GM19438 (cell line): ENCODE measurements around the gene B3GNT3.
"Not testable (repeated sequence)": the region's sequence is repeated elsewhere in the genome, so short reads cannot be mapped to it uniquely, and the experiment has no call there.

Experiments
- ATAC-seq: cut with Tn5 transposase; IDR thresholded peaks from one replicate; pipeline ENCODE4 v1.9.1; 2021; ENCODE audit warnings: low read depth; ENCODE audit not compliant: unreplicated experiment

Gene B3GNT3

GRCh38 chr19:17765069-17765618 lies 29.8 kb upstream of the B3GNT3 start:
- ATAC-seq, result no peak

DNA sequence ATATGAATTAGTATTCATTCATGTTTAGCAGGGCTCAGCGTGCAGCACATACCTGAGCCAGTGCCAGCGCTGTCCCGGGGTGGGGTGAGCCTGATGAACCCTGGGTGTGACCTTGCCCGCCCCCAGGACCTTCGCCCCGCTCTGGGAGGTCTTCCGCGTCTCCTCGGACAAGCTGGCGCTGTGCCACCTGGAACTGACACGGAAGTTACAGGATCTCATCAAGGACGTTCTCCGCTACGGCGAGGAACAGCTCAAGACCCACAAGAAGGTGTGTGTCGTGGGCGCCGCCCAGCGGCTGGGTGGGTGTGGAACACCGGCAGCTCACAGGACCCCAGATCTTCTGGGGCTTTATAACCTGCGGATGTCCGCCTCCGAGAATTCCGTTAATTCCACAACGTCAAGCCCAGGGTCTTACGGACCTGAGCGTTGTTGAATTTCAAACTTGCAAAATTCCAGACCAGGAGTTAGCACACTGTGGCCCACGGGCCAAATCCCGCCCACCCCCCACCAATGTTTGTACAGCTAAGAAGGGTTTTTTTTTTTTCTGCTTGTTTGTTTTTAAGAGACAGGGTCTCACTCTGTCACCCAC lies 28.3 kb upstream of the B3GNT3 start:
- ATAC-seq, result no peak

- no peak for ATAC-seq
These were observed 27.4 kb upstream of the B3GNT3 start for GRCh38 chr19:17767559-17767958.

GRCh38 chr19:17770613-17771012 lies 24.3 kb upstream of the B3GNT3 start:
- ATAC-seq, result no peak

DNA sequence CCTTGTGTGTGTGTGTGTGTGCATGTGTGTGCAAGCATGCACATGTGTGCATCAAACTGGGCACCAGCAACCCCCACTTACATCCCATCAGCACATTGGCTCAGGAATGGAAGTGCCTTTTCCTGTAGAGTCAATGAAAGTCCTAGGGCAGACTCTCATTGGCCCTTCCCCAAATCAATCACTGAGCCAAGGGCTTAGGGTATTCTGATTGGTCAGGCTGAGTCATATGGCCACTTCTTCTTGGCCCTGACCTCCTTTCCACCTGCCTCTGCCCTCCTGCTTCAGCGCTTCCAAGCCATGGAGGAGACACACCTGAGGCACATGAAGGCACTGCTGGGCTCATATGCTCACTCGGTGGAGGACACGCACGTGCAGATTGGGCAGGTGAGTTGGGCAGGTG lies 22.8 kb upstream of the B3GNT3 start:
- no peak for ATAC-seq

GRCh38 chr19:17775245-17775927 lies 19.6 kb upstream of the B3GNT3 start:
- ATAC-seq, result no peak

GRCh38 chr19:17775991-17776803 lies 18.7 kb upstream of the B3GNT3 start:
- no peak for ATAC-seq

- ATAC-seq, result not testable (repeated sequence)
These were observed 17.1 kb upstream of the B3GNT3 start for GRCh38 chr19:17777840-17778239.

- ATAC-seq, result no peak
These were observed 16.5 kb upstream of the B3GNT3 start for GRCh38 chr19:17778251-17778967.

DNA sequence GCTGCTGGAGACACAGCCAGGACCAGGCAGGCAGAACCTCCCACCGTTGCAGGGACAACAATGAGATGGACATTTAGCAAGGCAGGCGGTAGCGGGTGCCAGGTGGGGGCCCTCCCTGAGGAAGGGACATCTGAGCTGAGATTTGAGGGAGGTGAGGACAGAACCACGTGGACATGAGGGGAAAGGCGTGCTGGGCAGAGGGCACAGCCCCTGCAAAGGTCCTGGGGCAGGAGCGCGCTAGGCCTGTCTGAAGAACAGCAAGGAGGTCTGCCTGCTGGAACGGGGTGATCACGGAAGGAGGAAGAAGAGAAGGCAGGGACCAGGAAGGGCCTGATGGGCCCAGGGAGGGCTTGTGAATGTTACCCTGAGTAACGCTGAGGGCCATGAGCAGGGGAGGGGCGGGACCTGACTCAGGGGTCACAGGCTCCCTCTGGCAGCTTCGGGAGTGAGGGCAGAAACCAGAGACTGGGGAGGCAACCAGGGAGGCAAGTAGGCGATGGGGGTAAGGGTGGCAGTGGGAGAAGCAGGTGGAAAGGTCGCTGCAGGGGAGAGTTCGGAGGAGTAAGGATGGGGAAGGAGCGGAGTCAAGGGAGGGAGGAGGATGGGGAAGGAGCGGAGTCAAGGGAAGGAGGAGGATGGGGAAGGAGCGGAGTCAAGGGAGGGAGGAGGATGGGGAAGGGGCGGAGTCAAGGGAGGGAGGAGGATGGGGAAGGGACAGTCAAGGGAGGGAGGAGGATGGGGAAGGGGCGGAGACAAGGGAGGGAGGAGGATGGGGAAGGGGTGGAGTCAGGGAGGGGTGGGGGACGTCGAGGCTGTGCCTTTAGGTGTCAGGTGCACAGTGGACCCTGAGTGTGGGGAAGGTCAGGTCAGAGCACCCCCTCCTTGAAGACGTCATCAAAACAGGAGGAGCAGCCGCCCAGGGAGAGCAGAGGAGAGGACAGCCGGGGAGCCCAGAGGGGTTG lies 15.7 kb upstream of the B3GNT3 start:
- ATAC-seq, result no peak

DNA sequence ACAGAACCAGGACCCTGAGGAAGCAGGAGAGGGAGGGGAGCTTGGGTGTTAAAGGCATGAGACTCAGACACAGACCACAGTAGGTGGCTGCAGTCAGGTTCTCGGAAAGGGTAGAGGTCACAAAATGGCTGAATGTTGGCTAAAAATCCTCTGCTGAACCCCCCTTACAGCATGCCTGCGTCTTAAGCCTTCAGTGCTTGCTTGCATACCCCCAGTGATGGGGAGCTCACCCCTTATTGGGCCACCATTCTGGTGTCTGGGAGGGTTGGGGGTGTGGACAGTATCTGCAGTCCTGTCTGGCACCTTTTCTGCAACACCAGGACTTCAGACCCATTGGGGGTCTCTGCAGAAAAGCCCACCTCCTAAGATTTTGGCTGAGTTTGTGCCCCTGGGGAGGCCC lies 14.2 kb upstream of the B3GNT3 start:
- ATAC-seq, result no peak

DNA sequence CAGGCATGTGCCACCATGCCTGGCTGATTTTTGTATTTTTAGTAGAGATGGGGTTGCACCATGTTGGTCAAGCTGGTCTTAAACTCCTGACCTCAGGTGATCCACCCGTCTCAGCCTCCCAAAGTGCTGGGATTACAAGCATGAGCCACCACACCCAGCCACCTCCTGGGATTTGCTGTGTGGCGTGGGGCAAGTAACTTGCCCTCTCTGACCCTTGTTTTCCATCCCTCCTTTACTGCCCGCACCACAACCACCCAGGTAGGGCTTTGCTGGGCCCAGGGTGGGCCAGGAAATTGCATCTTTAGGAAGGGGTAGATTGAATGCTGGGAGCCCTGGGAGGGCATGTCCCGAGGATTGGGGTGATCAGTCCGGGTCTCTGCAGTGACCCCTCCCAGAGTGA lies 11.2 kb upstream of the B3GNT3 start:
- ATAC-seq, result not testable (repeated sequence)

DNA sequence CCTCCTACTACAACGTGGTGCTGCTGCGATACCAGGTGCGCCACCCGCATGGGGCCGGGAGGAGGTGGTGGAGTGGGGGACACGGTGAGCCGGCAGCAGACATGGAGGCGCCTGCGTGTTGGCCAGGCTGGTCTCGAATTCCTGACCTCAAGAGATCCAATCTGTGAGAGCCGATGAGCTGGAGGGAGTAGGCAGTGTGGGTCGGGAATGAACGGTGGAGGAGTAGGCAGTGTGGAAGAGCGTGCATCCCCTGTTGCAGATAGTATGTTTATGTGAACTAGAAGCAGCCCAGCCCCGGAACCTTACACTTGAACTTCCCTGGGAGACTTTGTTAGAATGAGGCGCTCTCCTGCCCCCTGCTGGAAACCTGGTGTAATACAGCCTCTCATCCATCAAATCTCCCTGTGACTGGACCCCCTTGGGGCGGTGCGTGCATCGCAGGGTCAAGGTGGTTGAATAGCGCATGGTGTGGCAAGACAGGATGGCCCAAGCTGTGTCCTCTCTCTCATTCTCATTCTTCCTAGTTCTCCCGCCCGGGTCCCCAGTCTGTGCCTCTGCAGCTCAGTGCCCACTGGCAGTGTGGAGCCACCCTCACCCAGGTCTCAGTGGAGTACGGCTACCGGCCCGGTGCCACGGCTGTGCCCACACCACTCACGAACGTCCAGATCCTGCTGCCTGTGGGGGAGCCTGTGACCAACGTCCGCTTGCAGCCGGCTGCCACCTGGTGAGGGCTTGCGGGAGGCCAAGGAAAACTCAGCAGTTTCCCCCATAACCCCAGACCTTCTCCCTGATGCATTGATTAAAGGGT lies 10.5 kb upstream of the B3GNT3 start:
- ATAC-seq, result no peak

GRCh38 chr19:17787274-17787913 lies 7.5 kb upstream of the B3GNT3 start:
- no peak for ATAC-seq

- no peak for ATAC-seq
These were observed 6.3 kb upstream of the B3GNT3 start for GRCh38 chr19:17788632-17789031.

- ATAC-seq, result no peak
These were observed 4.7 kb upstream of the B3GNT3 start for GRCh38 chr19:17790059-17790780.

DNA sequence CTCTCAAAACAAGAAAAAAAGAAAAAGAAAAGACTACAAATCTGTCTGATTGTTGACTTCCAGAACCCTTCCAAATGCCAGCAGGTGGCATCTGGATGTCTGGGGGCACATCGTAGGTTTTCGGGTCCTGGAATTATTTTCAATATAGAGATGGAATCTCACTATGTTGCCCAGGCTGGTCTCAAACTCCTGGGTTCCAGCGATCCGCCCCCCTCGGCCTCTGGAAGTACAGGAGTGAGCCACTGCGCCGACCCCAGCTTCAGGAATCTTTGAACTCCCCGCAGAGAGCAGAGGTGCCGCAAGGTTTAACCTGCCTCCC lies 567 bp upstream of the B3GNT3 start:
- no peak for ATAC-seq

DNA sequence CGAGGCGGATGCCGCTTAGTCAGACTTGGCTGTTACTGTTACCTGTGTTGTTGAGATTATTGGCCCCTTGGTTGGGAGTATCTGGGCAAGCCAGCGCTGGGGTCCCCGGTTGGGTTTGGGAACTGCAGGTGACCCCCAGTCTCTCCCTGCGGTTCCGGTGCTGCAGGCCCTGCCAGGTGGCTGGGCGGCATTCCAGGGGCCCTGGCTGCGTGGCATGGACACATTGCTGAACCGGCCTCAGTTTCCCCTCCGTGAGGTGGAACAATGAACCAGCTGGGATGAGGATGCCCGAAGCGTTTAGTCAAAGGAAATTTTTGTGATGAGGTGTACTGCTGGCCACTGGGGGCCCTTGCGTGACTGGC lies 538 bp downstream of the B3GNT3 start:
- no peak for ATAC-seq
